Skeletal muscle tissue (tissue), 4 donors: ENCODE data around the gene MEIS2. TPM values are rescaled to one million over a fixed set of nuclear protein-coding genes. Genes with fewer than 3 reads are reported as not detected.

Experiments used
- H3K27ac ChIP-seq: one replicate; pipeline ENCODE4 v1.7.0; 2013; ENCODE audit warnings: mild to moderate bottlenecking, low read depth, low read length, inconsistent platforms
- H3K27me3 ChIP-seq, 3 donors: one replicate each; pipeline ENCODE4 v1.7.0; 2013; ENCODE audit warnings: low read length in 3 of 3; ENCODE audit not compliant: control insufficient read depth in 3 of 3, insufficient read depth in 3 of 3
- H3K36me3 ChIP-seq, 3 donors: one replicate each; pipeline ENCODE4 v1.7.0; 2013; ENCODE audit warnings: low read length in 3 of 3; ENCODE audit not compliant: control insufficient read depth in 3 of 3, insufficient read depth in 3 of 3
- H3K4me1 ChIP-seq, 3 donors: one replicate each; pipeline ENCODE4 v1.7.0; 2013; ENCODE audit warnings: low read length in 3 of 3, mild to moderate bottlenecking in 3 of 3; ENCODE audit not compliant: control insufficient read depth in 3 of 3, insufficient read depth in 3 of 3
- H3K4me3 ChIP-seq, 3 donors: one replicate each; pipeline ENCODE4 v1.7.0; 2013; ENCODE audit warnings: low read length in 3 of 3
- H3K9ac ChIP-seq, 3 donors: one replicate each; pipeline ENCODE4 v1.7.0; 2013; ENCODE audit warnings: low read length in 3 of 3, mild to moderate bottlenecking in 3 of 3, moderate library complexity in 2 of 3, low read depth in 1 of 3
- H3K9me3 ChIP-seq, 3 donors: one replicate each; pipeline ENCODE4 v1.7.0; 2013; ENCODE audit warnings: low read length in 3 of 3; ENCODE audit not compliant: control insufficient read depth in 3 of 3
- total RNA-seq: library from RNA; depleted of rRNA; stranded (reverse); fragments of >200 nt; gene quantifications from one replicate; pipeline ENCODE4 v1.2.3, GENCODE V29; 2014
- donor health status: Osteomylitis.

The MEIS2 gene
- total RNA-seq, 1 donor from 2014 or later, result 4.2 TPM

DNA sequence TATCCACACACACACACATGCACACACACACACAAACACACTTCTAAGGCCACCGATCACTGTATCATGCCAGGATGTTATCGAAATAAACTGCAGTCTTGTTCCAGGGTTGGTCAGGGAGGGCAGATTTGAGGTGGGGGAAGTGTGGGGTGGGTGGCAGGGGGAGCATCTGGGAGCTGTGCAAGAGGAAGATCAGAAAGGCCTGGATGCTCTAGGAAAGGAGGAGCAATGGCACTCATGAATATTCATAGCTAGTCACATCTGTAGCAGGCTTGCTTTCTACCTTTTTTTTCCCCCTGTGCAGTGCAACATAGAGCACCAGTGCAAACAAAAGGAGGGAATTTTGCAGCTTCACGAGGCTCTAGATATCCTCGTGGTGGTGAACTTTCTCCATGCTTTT, 84.9 kb downstream of the MEIS2 start:
- Histone ChIP-seq H3K9ac (no peak overlapping the region), H3K9me3 (peaks cover 0 to 3% (median 0%) of the 10 kb centered on the region in 3 donors), H3K27ac (no peak overlapping the region), H3K27me3 (peaks cover 0 to 4% (median 4%) of the 10 kb centered on the region in 3 donors), H3K4me1 (peaks cover 0 to 7% (median 0%) of the 10 kb centered on the region in 3 donors), H3K36me3 (no peaks in the 10 kb centered on the region), H3K4me3 (no peak overlapping the region)

GRCh38 chr15:37015035-37015434, 85.3 kb downstream of the MEIS2 start:
- H3K27me3 ChIP-seq, result peaks cover 0 to 4% (median 0%) of the 10 kb centered on the region in 3 donors
- H3K9me3 ChIP-seq, result peaks cover 0 to 3% (median 0%) of the 10 kb centered on the region in 3 donors
- peaks cover 0 to 7% (median 0%) of the 10 kb centered on the region in 3 donors for H3K4me1 ChIP-seq
- no peaks in the 10 kb centered on the region for H3K36me3 ChIP-seq
- H3K27ac ChIP-seq, result no peak overlapping the region
- H3K4me3 ChIP-seq, result no peak overlapping the region
- no peak overlapping the region for H3K9ac ChIP-seq

DNA sequence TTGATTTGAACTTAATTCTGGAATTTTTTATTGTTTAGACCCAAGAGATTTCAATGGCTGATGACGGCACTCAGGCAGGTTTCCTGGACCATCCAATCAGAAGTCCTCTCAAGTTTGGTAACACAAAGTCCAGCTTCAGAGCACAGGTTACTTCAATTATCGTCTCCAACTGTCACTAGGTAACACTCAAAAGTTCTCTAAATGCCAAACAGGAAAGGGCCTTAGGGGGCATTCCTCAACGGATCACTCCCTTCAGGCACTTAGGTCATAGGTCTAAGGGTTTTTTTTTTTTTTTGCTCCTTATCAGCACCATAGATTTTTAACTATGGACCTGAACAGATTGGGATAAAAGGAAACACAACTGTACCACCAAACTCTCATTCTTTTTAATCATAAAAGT, 85.8 kb downstream of the MEIS2 start:
- Histone ChIP-seq H3K36me3 (no peaks in the 10 kb centered on the region), H3K4me1 (peaks cover 0 to 7% (median 0%) of the 10 kb centered on the region in 3 donors), H3K9me3 (no peaks in the 10 kb centered on the region), H3K4me3 (no peak overlapping the region), H3K27ac (no peak overlapping the region), H3K9ac (no peak overlapping the region), H3K27me3 (peaks cover 0 to 4% (median 0%) of the 10 kb centered on the region in 3 donors)

GRCh38 chr15:37014137-37014536, 86.2 kb downstream of the MEIS2 start:
- no peak overlapping the region for H3K4me3 ChIP-seq
- H3K36me3 ChIP-seq, result no peaks in the 10 kb centered on the region
- H3K27ac ChIP-seq, result no peak overlapping the region
- no peak overlapping the region for H3K9ac ChIP-seq
- H3K27me3 ChIP-seq, result peaks cover 0 to 4% (median 0%) of the 10 kb centered on the region in 3 donors
- H3K4me1 ChIP-seq, result peaks cover 0 to 7% (median 0%) of the 10 kb centered on the region in 3 donors
- H3K9me3 ChIP-seq, result no peaks in the 10 kb centered on the region

DNA sequence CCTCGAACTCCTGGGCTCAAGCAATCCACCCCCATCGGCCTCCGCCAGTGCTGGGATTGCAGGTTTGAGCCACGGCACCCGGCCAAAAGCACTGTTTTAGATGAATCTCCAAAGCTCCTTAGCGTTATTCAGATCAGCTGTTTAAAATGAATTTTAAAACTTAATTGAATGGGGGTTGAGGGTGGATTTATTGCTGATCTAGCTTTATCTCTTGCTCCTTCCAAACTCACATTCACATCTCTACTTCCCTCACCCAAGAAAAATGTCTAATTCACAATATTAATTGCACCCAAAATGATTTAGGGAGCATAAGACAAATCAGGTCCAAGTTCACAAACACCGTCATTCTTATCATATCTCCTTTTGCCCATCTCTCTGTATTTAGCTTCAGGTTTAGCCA, 89.8 kb downstream of the MEIS2 start:
- H3K4me1 ChIP-seq, result peaks cover 0 to 7% (median 0%) of the 10 kb centered on the region in 3 donors
- H3K9ac ChIP-seq, result no peak overlapping the region
- no peaks in the 10 kb centered on the region for H3K36me3 ChIP-seq
- H3K9me3 ChIP-seq, result no peaks in the 10 kb centered on the region
- H3K4me3 ChIP-seq, result no peak overlapping the region
- H3K27ac ChIP-seq, result no peak overlapping the region
- peaks cover 0 to 4% (median 0%) of the 10 kb centered on the region in 3 donors for H3K27me3 ChIP-seq

DNA sequence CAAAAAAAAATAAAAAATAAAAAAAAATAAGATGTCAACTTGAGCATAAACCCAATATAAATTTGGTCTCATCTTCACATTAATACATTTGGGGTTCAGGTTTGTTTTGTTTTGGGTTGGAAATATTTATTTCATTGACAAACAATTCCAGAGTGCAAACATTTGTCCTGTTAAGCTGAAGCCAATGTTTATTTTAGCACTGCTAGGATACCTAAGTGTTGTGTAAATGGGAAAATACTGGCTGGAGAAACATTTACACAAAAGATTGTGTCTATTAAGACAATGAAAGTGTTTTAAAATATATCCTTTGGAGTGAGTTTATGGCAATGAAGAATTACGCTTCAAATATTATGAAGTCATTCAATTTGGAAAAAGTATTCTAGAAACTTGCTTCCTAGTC, 91.1 kb downstream of the MEIS2 start:
- peaks cover 0 to 2% (median 0%) of the 10 kb centered on the region in 3 donors for H3K9me3 ChIP-seq
- no peaks in the 10 kb centered on the region for H3K36me3 ChIP-seq
- H3K4me3 ChIP-seq, result no peak overlapping the region
- H3K4me1 ChIP-seq, result no peaks in the 10 kb centered on the region
- peaks cover 0 to 4% (median 0%) of the 10 kb centered on the region in 3 donors for H3K27me3 ChIP-seq
- H3K27ac ChIP-seq, result no peak overlapping the region
- H3K9ac ChIP-seq, result no peak overlapping the region

GRCh38 chr15:37008205-37008604, 92.1 kb downstream of the MEIS2 start:
- peaks cover 0 to 2% (median 0%) of the 10 kb centered on the region in 3 donors for H3K9me3 ChIP-seq
- H3K9ac ChIP-seq, result no peak overlapping the region
- no peak overlapping the region for H3K27ac ChIP-seq
- no peaks in the 10 kb centered on the region for H3K36me3 ChIP-seq
- no peaks in the 10 kb centered on the region for H3K4me1 ChIP-seq
- no peaks in the 10 kb centered on the region for H3K27me3 ChIP-seq
- no peak overlapping the region for H3K4me3 ChIP-seq

DNA sequence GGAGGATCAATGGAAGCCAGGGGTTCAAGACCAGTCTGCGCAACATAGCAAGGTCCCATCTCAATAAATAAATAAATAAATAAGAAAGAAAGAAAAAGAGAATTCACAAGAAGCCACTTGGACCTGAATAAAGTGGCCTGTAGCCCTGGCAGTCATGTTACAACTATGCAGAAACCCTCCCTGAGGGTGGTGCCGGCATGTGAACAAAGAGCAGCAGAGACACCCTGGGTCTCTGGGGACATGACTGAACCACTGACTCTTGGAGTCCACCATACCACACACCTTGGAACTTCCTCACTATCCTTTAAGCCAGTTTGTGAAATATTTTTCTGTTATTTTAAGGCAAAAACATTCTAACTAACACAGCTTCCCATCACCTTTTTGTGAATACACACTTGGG, 93.0 kb downstream of the MEIS2 start:
- H3K4me1 ChIP-seq, result no peaks in the 10 kb centered on the region

DNA sequence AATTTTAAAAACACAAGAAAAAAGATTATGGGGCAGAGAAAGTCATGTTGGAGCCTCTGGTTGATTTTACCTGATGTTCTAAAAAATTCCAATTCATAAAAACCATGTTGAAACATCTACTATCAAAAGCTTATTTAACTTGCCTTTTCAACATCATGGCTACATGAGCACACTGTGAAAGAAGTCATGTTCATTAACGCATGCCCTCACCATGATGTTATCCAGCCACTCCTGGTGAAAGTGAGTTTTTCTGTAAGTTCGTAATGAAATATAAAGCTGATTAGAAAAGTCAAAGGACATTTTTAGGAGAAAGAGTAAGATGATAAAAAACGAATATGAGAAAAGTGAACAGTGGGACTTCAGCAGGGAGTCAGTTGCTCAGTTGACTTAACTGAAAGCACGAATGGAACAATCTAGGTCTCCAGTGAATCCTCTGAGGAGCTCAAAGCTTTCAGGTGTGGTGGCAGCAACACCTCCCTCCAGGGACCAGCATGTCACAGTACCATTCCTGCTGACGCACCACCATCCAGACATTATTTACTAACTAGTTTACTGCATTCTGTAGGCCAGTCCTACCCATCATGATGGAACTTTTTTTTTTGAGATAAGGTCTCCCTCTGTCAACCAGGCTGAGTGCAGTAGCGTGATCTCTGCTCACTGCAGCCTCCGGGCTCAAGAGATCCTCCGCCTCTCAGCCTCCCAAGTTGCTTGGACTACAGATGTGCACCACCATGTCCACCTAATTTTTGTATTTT, 95.2 kb downstream of the MEIS2 start:
- no peaks in the 10 kb centered on the region for H3K27me3 ChIP-seq
- no peak overlapping the region for H3K4me3 ChIP-seq
- peaks cover 0 to 2% (median 0%) of the 10 kb centered on the region in 3 donors for H3K9me3 ChIP-seq
- no peaks in the 10 kb centered on the region for H3K36me3 ChIP-seq
- H3K9ac ChIP-seq, result no peak overlapping the region
- H3K27ac ChIP-seq, result no peak overlapping the region
- no peaks in the 10 kb centered on the region for H3K4me1 ChIP-seq

More for the DNA sequence above, 93.0 kb downstream of the MEIS2 start:
- H3K27ac ChIP-seq, result no peak overlapping the region
- no peak overlapping the region for H3K9ac ChIP-seq
- no peaks in the 10 kb centered on the region for H3K27me3 ChIP-seq
- no peaks in the 10 kb centered on the region for H3K36me3 ChIP-seq
- H3K4me3 ChIP-seq, result no peak overlapping the region
- peaks cover 0 to 2% (median 0%) of the 10 kb centered on the region in 3 donors for H3K9me3 ChIP-seq

- Histone ChIP-seq H3K9me3 (peaks cover 0 to 2% (median 0%) of the 10 kb centered on the region in 3 donors), H3K36me3 (no peaks in the 10 kb centered on the region), H3K27ac (no peak overlapping the region), H3K4me1 (no peaks in the 10 kb centered on the region), H3K27me3 (no peaks in the 10 kb centered on the region), H3K9ac (no peak overlapping the region), H3K4me3 (no peak overlapping the region)
Measured at GRCh38 chr15:37004373-37004869, 95.9 kb downstream of the MEIS2 start.
